ENCODE measurements around the gene SLC46A1.

- TF ChIP-seq POLR2A (IDR thresholded peaks at IDR 0.05; ENCODE audit: low read depth, low read length) (no peak), POLR2AphosphoS5 (IDR thresholded peaks at IDR 0.05; ENCODE audit: low read depth, low read length) (no peak)
These were observed 10.6 kb downstream of the SLC46A1 start for GRCh38 chr17:28395426-28395825.

Measured in GM12892 (cell line).